Gastroesophageal sphincter (tissue), 4 donors: ENCODE data around the gene DDX42. TPM values are rescaled to one million over a fixed set of nuclear protein-coding genes. Genes with fewer than 3 reads are reported as not detected.

ENCODE experiments used
- ATAC-seq: fragments of 150-250 bp; one replicate; pipeline ENCODE4 v1.9.1; 2016; ENCODE audit warnings: mild to moderate bottlenecking, moderate library complexity
- H3K27ac ChIP-seq, 4 donors: fragments of 200-600 bp; sonication (generic) in 3 of 4; 1 replicate in 3 of 4; 2 replicates in 1 of 4; pipeline ENCODE4 v1.5.1; 2016 to 2019
- H3K27me3 ChIP-seq: fragments of 200-600 bp; sonication (generic); one replicate; pipeline ENCODE4 v1.5.1; 2019
- H3K36me3 ChIP-seq, 2 donors: fragments of 200-600 bp; sonication (generic); one replicate each; pipeline ENCODE4 v1.5.1; 2019; ENCODE audit warnings: control low read depth in 1 of 2
- H3K4me1 ChIP-seq, 3 donors: fragments of 200-600 bp; sonication (generic); 1 replicate in 2 of 3; 2 replicates in 1 of 3; pipeline ENCODE4 v1.5.1; 2016 to 2019; ENCODE audit warnings: control low read depth in 2 of 3
- H3K4me3 ChIP-seq, 2 donors: fragments of 200-600 bp; sonication (generic); one replicate each; pipeline ENCODE4 v1.5.1; 2019; ENCODE audit warnings: mild to moderate bottlenecking in 1 of 2, moderate library complexity in 1 of 2
- H3K9me3 ChIP-seq, 3 donors: fragments of 200-600 bp; sonication (generic); one replicate each; pipeline ENCODE4 v1.5.1; 2017 to 2019; ENCODE audit warnings: control low read depth in 2 of 3
- EP300 ChIP-seq: sonication (generic); formaldehyde crosslinking; IDR thresholded peaks from one replicate; pipeline ENCODE4 v1.6.1; 2017; ENCODE audit warnings: antibody characterized with exemption, mild to moderate bottlenecking
- POLR2A ChIP-seq, 2 donors: fragments of 450-650 bp; IDR thresholded peaks; one replicate each; pipeline ENCODE4 v1.6.1; 2017; ENCODE audit warnings: antibody characterized with exemption in 2 of 2, mild to moderate bottlenecking in 2 of 2, moderate library complexity in 1 of 2
- POLR2AphosphoS5 ChIP-seq: sonication (generic); formaldehyde crosslinking; IDR thresholded peaks from one replicate; pipeline ENCODE4 v1.6.1; 2017; ENCODE audit warnings: antibody characterized with exemption
- WGBS, 2 donors: methylation state at CpG; one replicate each; pipeline ENCODE4 v1.1.5; 2018; ENCODE audit warnings: low coverage in 1 of 2; 5-methylcytosine and 5-hydroxymethylcytosine counted together
- total RNA-seq, 4 donors: library from RNA; depleted of rRNA; stranded (reverse); fragments of >200 nt; gene quantifications; one replicate each; pipeline ENCODE4 v1.1.0, GENCODE V29; 2016
- TF ChIP-seq, protein P1 (sequence below), 4 experiments: fragments of 200-600 bp in 2 of 4; fragments of 450-650 bp in 2 of 4; sonication (generic) in 1 of 4; IDR thresholded peaks; one replicate each; pipeline ENCODE4 v1.5.1; 2017 to 2019; ENCODE audit warnings: antibody characterized with exemption in 4 of 4, mild to moderate bottlenecking in 2 of 4, moderate library complexity in 2 of 4

Gene DDX42
- total RNA-seq, 4 donors from 2014 or later = 66.6 to 126 (median 98.8) TPM

- peak overlapping the region; percentile 55 to 98 (median 97) for H3K27ac ChIP-seq
- TF ChIP-seq POLR2A (IDR thresholded peaks at IDR 0.05) = no peak
- TF ChIP-seq POLR2AphosphoS5 = no peak
- TF ChIP-seq, protein P1, sequence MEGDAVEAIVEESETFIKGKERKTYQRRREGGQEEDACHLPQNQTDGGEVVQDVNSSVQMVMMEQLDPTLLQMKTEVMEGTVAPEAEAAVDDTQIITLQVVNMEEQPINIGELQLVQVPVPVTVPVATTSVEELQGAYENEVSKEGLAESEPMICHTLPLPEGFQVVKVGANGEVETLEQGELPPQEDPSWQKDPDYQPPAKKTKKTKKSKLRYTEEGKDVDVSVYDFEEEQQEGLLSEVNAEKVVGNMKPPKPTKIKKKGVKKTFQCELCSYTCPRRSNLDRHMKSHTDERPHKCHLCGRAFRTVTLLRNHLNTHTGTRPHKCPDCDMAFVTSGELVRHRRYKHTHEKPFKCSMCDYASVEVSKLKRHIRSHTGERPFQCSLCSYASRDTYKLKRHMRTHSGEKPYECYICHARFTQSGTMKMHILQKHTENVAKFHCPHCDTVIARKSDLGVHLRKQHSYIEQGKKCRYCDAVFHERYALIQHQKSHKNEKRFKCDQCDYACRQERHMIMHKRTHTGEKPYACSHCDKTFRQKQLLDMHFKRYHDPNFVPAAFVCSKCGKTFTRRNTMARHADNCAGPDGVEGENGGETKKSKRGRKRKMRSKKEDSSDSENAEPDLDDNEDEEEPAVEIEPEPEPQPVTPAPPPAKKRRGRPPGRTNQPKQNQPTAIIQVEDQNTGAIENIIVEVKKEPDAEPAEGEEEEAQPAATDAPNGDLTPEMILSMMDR (IDR thresholded peaks at IDR 0.05) = no peak
- no peak for TF ChIP-seq EP300
- H3K9me3 ChIP-seq = no peaks in the 10 kb centered on the region
- peaks cover 2 to 49% (median 21%) of the 10 kb centered on the region in 3 donors for H3K4me1 ChIP-seq
- ATAC-seq = no peak
- 51 to 69% methylated on average over 9 of the region's 9 CpGs for WGBS, 2 donors
- peak overlapping the region in 1 of 2 donors; percentile 98 for H3K4me3 ChIP-seq
- no peaks in the 10 kb centered on the region for H3K36me3 ChIP-seq
- H3K27me3 ChIP-seq = no peaks in the 10 kb centered on the region
Observed at GRCh38 chr17:63843910-63844677, 70.1 kb downstream of the DDX42 start.

- no peaks in the 10 kb centered on the region for H3K36me3 ChIP-seq
- no peak for ATAC-seq
- H3K4me1 ChIP-seq = peaks cover 0 to 40% (median 12%) of the 10 kb centered on the region in 3 donors
- H3K27ac ChIP-seq = no peak overlapping the region
- 0 to 18% methylated on average over 1 of the region's 1 CpG for WGBS, 2 donors
- H3K27me3 ChIP-seq = no peaks in the 10 kb centered on the region
- H3K4me3 ChIP-seq = no peak overlapping the region
- no peaks in the 10 kb centered on the region for H3K9me3 ChIP-seq
- TF ChIP-seq EP300 = no peak
- TF ChIP-seq POLR2A (IDR thresholded peaks at IDR 0.05) = no peak
- TF ChIP-seq POLR2AphosphoS5 = no peak
- TF ChIP-seq, protein P1 (IDR thresholded peaks at IDR 0.05) = no peak
Observed at GRCh38 chr17:63845509-63845908, 71.5 kb downstream of the DDX42 start.

GRCh38 chr17:63847525-63848249, 73.7 kb downstream of the DDX42 start:
- whole genome bisulfite sequencing, 2 donors = 67 to 84% methylated on average over 3 of the region's 3 CpGs
- H3K4me1 ChIP-seq = peaks cover 0 to 28% (median 3%) of the 10 kb centered on the region in 3 donors
- TF ChIP-seq POLR2A (IDR thresholded peaks at IDR 0.05) (no peak), POLR2AphosphoS5 (no peak), EP300 (no peak)
- TF ChIP-seq, protein P1 (IDR thresholded peaks at IDR 0.05) = no peak
- no peaks in the 10 kb centered on the region for H3K27me3 ChIP-seq
- ATAC-seq = no peak
- H3K9me3 ChIP-seq = no peaks in the 10 kb centered on the region
- H3K36me3 ChIP-seq = no peaks in the 10 kb centered on the region
- no peak overlapping the region for H3K27ac ChIP-seq
- H3K4me3 ChIP-seq = no peak overlapping the region

- peak; percentile 97 for ATAC-seq
- TF ChIP-seq EP300 (no peak), POLR2A (IDR thresholded peaks at IDR 0.05) (peak in 1 of 2 donors; percentile 23), POLR2AphosphoS5 (no peak)
- TF ChIP-seq, protein P1 (IDR thresholded peaks at IDR 0.05) = peak; percentile 77 to 82 (median 79)
- peaks cover 0 to 19% (median 0%) of the 10 kb centered on the region in 3 donors for H3K4me1 ChIP-seq
- no peaks in the 10 kb centered on the region for H3K9me3 ChIP-seq
- peak overlapping the region in 1 of 2 donors; percentile 36 for H3K4me3 ChIP-seq
- H3K27ac ChIP-seq = peak overlapping the region; percentile 7 to 76 (median 40)
- 3 to 6% methylated on average over 11 to 32 of the region's 82 CpGs for WGBS, 2 donors
- H3K36me3 ChIP-seq = no peaks in the 10 kb centered on the region
- no peaks in the 10 kb centered on the region for H3K27me3 ChIP-seq
Observed at GRCh38 chr17:63848834-63849689, 75.1 kb downstream of the DDX42 start.
